WTC11 (cell line): ENCODE data around the gene TMEM178B.

Experiments used
- ELF4 ChIP-seq: sonication (generic); formaldehyde crosslinking; IDR thresholded peaks from 2 replicates; pipeline ENCODE4 v1.8.1; 2022; ENCODE audit warnings: low read depth, mild to moderate bottlenecking, moderate library complexity, missing genetic modification reagents
- TF ChIP-seq, protein P1 (sequence below): sonication (generic); formaldehyde crosslinking; IDR thresholded peaks from 2 replicates; pipeline ENCODE4 v1.8.1; 2023; ENCODE audit warnings: mild to moderate bottlenecking, missing genetic modification reagents
- TF ChIP-seq, protein P2 (sequence below): fragments of 200-600 bp; IDR thresholded peaks from 2 replicates; pipeline ENCODE4 v1.8.0; 2022; ENCODE audit warnings: antibody characterized with exemption

DNA sequence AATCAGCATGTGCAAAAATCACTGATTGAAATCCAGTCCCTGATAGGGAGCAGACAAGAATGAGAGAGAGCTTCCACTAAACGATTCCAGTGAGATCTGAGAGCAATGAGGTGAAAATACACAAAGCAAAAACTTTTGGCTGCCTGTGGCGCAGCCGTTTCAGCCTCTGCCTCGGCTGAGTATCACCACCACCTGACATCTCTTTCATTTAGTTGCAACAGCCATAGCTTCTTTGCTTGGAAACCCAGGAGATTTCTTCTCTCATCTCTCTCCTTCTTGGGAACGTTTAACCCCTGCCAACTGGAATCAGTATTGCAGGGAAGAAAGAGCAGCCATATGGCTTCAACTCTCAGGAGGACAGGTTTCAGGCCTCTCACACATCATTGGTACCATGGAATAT is 240.0 kb downstream of the TMEM178B start:
- TF ChIP-seq, protein P1, sequence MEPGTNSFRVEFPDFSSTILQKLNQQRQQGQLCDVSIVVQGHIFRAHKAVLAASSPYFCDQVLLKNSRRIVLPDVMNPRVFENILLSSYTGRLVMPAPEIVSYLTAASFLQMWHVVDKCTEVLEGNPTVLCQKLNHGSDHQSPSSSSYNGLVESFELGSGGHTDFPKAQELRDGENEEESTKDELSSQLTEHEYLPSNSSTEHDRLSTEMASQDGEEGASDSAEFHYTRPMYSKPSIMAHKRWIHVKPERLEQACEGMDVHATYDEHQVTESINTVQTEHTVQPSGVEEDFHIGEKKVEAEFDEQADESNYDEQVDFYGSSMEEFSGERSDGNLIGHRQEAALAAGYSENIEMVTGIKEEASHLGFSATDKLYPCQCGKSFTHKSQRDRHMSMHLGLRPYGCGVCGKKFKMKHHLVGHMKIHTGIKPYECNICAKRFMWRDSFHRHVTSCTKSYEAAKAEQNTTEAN (CRISPR knock-in tag): no peak
- TF ChIP-seq, protein P2, sequence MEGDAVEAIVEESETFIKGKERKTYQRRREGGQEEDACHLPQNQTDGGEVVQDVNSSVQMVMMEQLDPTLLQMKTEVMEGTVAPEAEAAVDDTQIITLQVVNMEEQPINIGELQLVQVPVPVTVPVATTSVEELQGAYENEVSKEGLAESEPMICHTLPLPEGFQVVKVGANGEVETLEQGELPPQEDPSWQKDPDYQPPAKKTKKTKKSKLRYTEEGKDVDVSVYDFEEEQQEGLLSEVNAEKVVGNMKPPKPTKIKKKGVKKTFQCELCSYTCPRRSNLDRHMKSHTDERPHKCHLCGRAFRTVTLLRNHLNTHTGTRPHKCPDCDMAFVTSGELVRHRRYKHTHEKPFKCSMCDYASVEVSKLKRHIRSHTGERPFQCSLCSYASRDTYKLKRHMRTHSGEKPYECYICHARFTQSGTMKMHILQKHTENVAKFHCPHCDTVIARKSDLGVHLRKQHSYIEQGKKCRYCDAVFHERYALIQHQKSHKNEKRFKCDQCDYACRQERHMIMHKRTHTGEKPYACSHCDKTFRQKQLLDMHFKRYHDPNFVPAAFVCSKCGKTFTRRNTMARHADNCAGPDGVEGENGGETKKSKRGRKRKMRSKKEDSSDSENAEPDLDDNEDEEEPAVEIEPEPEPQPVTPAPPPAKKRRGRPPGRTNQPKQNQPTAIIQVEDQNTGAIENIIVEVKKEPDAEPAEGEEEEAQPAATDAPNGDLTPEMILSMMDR: no peak
- TF ChIP-seq ELF4 (CRISPR knock-in tag): no peak
